Esophagus squamous epithelium (tissue), 5 donors: ENCODE data around the gene CDHR3. TPM values are rescaled to one million over a fixed set of nuclear protein-coding genes. Genes with fewer than 3 reads are reported as not detected.

Source experiments
- DNase-seq: peaks from one replicate; lab custom pipeline; 2025; lab: John Stamatoyannopoulos, UW
- H3K27ac ChIP-seq, 4 donors: fragments of 200-600 bp; sonication (generic); one replicate each; pipeline ENCODE4 v1.5.1; 2016 to 2019; ENCODE audit warnings: mild to moderate bottlenecking in 1 of 4
- H3K27me3 ChIP-seq, 4 donors: fragments of 200-600 bp; sonication (generic); 1 replicate in 3 of 4; 2 replicates in 1 of 4; pipeline versions ENCODE4 v1.5.1 to v1.6.0; 2017 to 2021; ENCODE audit warnings: antibody characterized with exemption in 1 of 4
- H3K36me3 ChIP-seq, 3 donors: fragments of 200-600 bp; sonication (generic); one replicate each; pipeline ENCODE4 v1.5.1; 2016 to 2019
- H3K4me1 ChIP-seq, 3 donors: fragments of 200-600 bp; sonication (generic); one replicate each; pipeline ENCODE4 v1.5.1; 2017 to 2019
- H3K4me3 ChIP-seq, 4 donors: fragments of 200-600 bp; sonication (generic); 1 replicate in 3 of 4; 2 replicates in 1 of 4; pipeline ENCODE4 v1.5.1; 2016 to 2019; ENCODE audit warnings: mild to moderate bottlenecking in 2 of 4, moderate library complexity in 1 of 4
- H3K9me3 ChIP-seq, 3 donors: fragments of 200-600 bp; sonication (generic); one replicate each; pipeline ENCODE4 v1.5.1; 2016 to 2019
- POLR2A ChIP-seq, 4 donors: fragments of 450-650 bp; IDR thresholded peaks; one replicate each; pipeline ENCODE4 v1.6.1; 2017; ENCODE audit warnings: antibody characterized with exemption in 4 of 4, mild to moderate bottlenecking in 4 of 4, moderate library complexity in 3 of 4
- WGBS, 2 donors: methylation state at CpG; one replicate each; pipeline ENCODE4 v1.1.5; 2018; 5-methylcytosine and 5-hydroxymethylcytosine counted together
- intact Hi-C: fragments of 100-400 bp; cut with DNase I; formaldehyde crosslinking; loops from one replicate; pipeline ENCODE4 v1.15.0; 2022
- total RNA-seq, 4 donors: library from RNA; depleted of rRNA; stranded (reverse); fragments of >200 nt; gene quantifications; one replicate each; pipeline ENCODE4 v1.1.0, GENCODE V29; 2016
- TF ChIP-seq, protein P1 (sequence below), 6 experiments: fragments of 450-650 bp in 4 of 6; fragments of 200-600 bp in 2 of 6; sonication (generic) in 2 of 6; IDR thresholded peaks; one replicate each; pipeline ENCODE4 v1.5.1; 2016 to 2019; ENCODE audit warnings: antibody characterized with exemption in 6 of 6, mild to moderate bottlenecking in 4 of 6, moderate library complexity in 4 of 6
- donor health status: DM: yes; HTN: yes; CAD: no.

CDHR3 gene
- total RNA-seq, 4 donors from 2014 or later, result 0.32 to 2.5 (median 1.9) TPM

DNA sequence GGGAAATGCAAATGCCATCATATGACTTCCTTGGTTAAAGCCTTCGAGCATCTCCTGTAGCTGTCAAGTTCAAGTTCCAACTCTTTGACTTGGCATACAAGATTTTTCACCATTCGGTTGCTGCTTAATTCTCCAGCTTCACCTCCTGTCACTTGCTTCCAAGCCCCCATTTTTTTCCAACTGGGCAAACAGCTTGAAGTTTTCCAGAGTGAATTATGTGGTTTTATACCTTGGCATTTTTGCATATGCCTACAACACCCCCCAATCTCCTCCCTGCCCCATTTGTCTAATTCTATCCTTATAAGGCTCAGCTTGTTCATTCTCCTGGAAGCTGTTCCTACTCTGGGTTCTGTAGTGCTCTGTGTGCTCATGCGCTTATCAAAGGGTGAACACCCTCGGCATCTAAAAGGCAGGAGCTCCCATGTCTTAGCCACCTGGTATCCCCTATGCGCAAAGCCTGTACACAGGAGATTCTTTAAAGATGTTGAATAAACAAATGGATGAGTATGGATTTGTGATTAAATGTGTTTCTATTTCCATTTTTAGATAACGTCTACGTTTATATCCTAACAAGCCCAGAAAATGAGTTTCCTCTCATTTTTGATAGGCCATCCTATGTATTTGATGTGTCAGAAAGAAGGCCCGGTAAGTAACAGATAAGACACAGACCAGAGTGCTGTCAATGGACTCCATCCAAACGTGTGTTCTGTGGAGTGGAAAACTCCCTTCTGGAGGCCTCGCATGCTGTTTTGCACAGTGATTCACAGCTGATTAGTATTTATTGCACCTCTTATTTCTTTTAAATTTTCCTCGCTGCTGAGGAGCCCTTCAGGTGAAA lies 52.5 kb downstream of the CDHR3 start:
- no peaks in the 10 kb centered on the region for H3K36me3 ChIP-seq
- WGBS, 2 donors, result 81 to 82% methylated on average over 11 of the region's 11 CpGs
- no peaks in the 10 kb centered on the region for H3K9me3 ChIP-seq
- H3K4me1 ChIP-seq, result peaks cover 0 to 5% (median 2%) of the 10 kb centered on the region in 3 donors
- intact Hi-C loops, result no loop called here
- no peak overlapping the region for H3K27ac ChIP-seq
- DNase-seq, result no peak
- no peak overlapping the region for H3K4me3 ChIP-seq
- H3K27me3 ChIP-seq, result no peaks in the 10 kb centered on the region
- TF ChIP-seq, protein P1, sequence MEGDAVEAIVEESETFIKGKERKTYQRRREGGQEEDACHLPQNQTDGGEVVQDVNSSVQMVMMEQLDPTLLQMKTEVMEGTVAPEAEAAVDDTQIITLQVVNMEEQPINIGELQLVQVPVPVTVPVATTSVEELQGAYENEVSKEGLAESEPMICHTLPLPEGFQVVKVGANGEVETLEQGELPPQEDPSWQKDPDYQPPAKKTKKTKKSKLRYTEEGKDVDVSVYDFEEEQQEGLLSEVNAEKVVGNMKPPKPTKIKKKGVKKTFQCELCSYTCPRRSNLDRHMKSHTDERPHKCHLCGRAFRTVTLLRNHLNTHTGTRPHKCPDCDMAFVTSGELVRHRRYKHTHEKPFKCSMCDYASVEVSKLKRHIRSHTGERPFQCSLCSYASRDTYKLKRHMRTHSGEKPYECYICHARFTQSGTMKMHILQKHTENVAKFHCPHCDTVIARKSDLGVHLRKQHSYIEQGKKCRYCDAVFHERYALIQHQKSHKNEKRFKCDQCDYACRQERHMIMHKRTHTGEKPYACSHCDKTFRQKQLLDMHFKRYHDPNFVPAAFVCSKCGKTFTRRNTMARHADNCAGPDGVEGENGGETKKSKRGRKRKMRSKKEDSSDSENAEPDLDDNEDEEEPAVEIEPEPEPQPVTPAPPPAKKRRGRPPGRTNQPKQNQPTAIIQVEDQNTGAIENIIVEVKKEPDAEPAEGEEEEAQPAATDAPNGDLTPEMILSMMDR (IDR thresholded peaks at IDR 0.05), result no peak
- TF ChIP-seq POLR2A (IDR thresholded peaks at IDR 0.05), result no peak

- TF ChIP-seq, protein P1 (IDR thresholded peaks at IDR 0.05), result no peak
- no peak for TF ChIP-seq POLR2A (IDR thresholded peaks at IDR 0.05)
- WGBS, 2 donors, result 58 to 78% methylated on average over 3 of the region's 3 CpGs
- H3K4me1 ChIP-seq, result peaks cover 0 to 4% (median 0%) of the 10 kb centered on the region in 3 donors
- no peaks in the 10 kb centered on the region for H3K27me3 ChIP-seq
- intact Hi-C loops, result no loop called here
- no peaks in the 10 kb centered on the region for H3K36me3 ChIP-seq
- no peak overlapping the region for H3K4me3 ChIP-seq
- no peak for DNase-seq
- H3K27ac ChIP-seq, result no peak overlapping the region
- H3K9me3 ChIP-seq, result no peaks in the 10 kb centered on the region
These were observed 53.3 kb downstream of the CDHR3 start for GRCh38 chr7:106016331-106016730.

DNA sequence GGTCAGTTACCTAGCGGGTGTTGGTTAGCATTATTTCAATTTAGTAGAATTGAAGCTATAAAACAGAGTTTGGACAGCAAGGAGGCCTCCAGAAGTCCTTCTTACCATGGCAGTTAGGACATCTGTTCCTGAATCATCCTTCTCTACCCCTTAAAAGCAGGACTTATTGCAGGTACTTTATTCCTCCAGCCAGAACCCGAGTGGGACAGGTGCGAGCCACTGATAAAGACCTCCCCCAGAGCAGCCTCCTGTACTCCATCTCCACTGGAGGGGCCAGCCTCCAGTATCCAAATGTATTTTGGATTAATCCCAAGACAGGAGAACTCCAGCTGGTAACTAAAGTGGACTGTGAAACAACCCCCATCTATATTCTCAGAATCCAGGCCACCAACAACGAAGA lies 54.6 kb downstream of the CDHR3 start:
- DNase-seq, result no peak
- Histone ChIP-seq H3K4me1 (peaks cover 0 to 8% (median 0%) of the 10 kb centered on the region in 3 donors), H3K27ac (no peak overlapping the region), H3K9me3 (no peaks in the 10 kb centered on the region), H3K27me3 (no peaks in the 10 kb centered on the region), H3K36me3 (no peaks in the 10 kb centered on the region), H3K4me3 (no peak overlapping the region)
- TF ChIP-seq, protein P1 (IDR thresholded peaks at IDR 0.05), result no peak
- no peak for TF ChIP-seq POLR2A (IDR thresholded peaks at IDR 0.05)
- 85 to 94% methylated on average over 3 to 4 of the region's 4 CpGs for WGBS, 2 donors
- intact Hi-C loops, result no loop called here

DNA sequence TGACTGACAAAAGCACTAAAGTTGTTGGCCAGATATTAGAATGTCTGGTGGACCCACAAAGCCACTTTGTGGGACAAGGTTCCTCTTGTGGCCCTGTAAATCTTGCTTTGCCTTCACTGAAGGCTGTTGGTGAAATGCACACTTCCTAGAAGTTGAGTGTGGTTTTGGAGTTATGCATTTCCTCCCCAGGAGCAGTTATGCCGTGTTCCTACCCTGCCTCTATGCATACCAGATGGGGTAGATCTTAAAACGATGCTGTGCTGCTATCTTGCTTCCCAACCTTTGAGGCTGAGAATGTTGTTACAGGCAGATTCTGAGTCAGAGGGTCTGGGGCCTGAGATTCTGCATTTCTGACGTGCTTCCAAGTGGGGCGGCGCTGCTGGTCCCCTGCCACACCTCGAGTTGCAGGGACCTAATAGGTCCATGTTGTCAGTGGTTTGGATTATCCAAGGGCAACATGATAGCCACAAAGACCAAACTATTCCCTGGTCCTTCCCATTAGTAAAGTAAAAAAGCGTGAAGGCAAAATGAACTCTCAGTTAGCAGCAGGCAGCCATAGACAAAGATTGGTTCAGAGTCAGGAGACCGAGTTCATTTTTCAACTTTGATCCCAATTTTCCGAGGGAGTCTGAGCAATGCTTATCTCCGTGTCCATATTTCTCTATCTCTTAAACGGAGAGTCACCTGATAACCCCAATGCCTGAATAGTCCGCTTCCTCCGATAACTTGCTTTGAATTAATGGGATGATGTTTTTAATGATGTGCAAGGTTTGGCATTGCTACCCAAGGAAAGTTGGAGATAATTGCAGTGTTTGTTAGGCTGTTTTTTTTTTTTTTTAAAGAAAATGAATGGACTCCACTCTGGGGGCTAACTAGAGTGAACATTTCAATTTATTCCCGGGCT lies 55.8 kb downstream of the CDHR3 start:
- no peaks in the 10 kb centered on the region for H3K36me3 ChIP-seq
- WGBS, 2 donors, result 94% methylated on average over 10 of the region's 14 CpGs
- TF ChIP-seq, protein P1 (IDR thresholded peaks at IDR 0.05), result no peak
- TF ChIP-seq POLR2A (IDR thresholded peaks at IDR 0.05), result no peak
- no peak overlapping the region for H3K4me3 ChIP-seq
- H3K27ac ChIP-seq, result no peak overlapping the region
- intact Hi-C loops, result no loop called here
- no peak for DNase-seq
- no peaks in the 10 kb centered on the region for H3K9me3 ChIP-seq
- no peaks in the 10 kb centered on the region for H3K27me3 ChIP-seq
- H3K4me1 ChIP-seq, result peaks cover 0 to 8% (median 0%) of the 10 kb centered on the region in 3 donors

DNA sequence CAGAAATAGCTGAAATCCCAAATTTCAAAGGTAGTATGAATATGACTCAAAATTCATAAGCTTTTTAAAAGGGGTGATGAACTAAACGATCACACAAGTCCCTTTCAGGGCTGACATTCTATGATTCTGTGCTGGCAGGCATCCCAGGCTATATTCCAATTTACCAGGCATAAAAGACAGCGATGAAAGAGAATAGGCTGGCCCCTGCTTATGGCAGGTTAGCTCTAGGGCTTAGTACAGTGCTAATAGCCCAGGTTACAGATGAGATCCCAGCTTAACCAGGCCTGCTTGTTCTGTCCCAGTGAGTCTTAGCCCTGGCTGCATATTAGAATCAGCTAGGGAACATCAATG lies 56.4 kb downstream of the CDHR3 start:
- intact Hi-C loops, result no loop called here
- no peak for DNase-seq
- WGBS, 2 donors, result 67 to 73% methylated on average over 2 of the region's 2 CpGs

More for the DNA sequence above, 56.4 kb downstream of the CDHR3 start:
- Histone ChIP-seq H3K4me3 (no peak overlapping the region), H3K27me3 (no peaks in the 10 kb centered on the region), H3K9me3 (no peaks in the 10 kb centered on the region), H3K27ac (no peak overlapping the region), H3K4me1 (peaks cover 0 to 8% (median 0%) of the 10 kb centered on the region in 3 donors), H3K36me3 (no peaks in the 10 kb centered on the region)
- no peak for TF ChIP-seq POLR2A (IDR thresholded peaks at IDR 0.05)
- TF ChIP-seq, protein P1 (IDR thresholded peaks at IDR 0.05), result no peak
